Chondrocyte (in vitro differentiated cells): ENCODE results near the gene SLC22A1. TPM values are rescaled to one million over a fixed set of nuclear protein-coding genes. Genes with fewer than 3 reads are reported as not detected.

Experiments
- DNase-seq: peaks from one replicate; pipeline ENCODE4 v3.0.0; 2021; ENCODE audit warnings: mixed read lengths, low spot score
- H3K27ac Mint-ChIP-seq: one replicate; pipeline ENCODE4 v1.8.0; 2021; ENCODE audit warnings: mild to moderate bottlenecking, moderate library complexity, mixed read lengths; ENCODE audit not compliant: unreplicated experiment
- H3K27me3 Mint-ChIP-seq: 2 replicates; pipeline ENCODE4 v1.8.0; 2021; ENCODE audit warnings: low read depth, mixed read lengths
- H3K36me3 Mint-ChIP-seq: 2 replicates; pipeline ENCODE4 v1.8.0; 2021; ENCODE audit warnings: low read depth, mixed read lengths
- H3K4me1 Mint-ChIP-seq: 2 replicates; pipeline ENCODE4 v1.8.0; 2021; ENCODE audit warnings: low read depth, mild to moderate bottlenecking, mixed read lengths
- H3K4me3 Mint-ChIP-seq: one replicate; pipeline ENCODE4 v1.8.0; 2021; ENCODE audit warnings: mild to moderate bottlenecking, moderate library complexity, mixed read lengths; ENCODE audit not compliant: unreplicated experiment
- H3K9me3 Mint-ChIP-seq: 2 replicates; pipeline ENCODE4 v1.8.0; 2021; ENCODE audit warnings: low read depth, mixed read lengths
- CTCF ChIP-seq: fragments of 200-600 bp; sonication (generic); IDR thresholded peaks from 2 replicates; pipeline ENCODE4 v1.5.0; 2021; ENCODE audit warnings: antibody characterized with exemption, mild to moderate bottlenecking, moderate library complexity
- total RNA-seq: library from RNA; stranded (reverse); gene quantifications from 3 replicates; pipeline ENCODE4 v1.2.1, GENCODE V29; 2021

SLC22A1 gene
- total RNA-seq, 1 donor from 2014 or later, result 2.9 TPM

GRCh38 chr6:160201061-160201460, 79.4 kb downstream of the SLC22A1 start:
- DNase-seq, result no peak
- Mint-ChIP-seq H3K4me3 (no peak overlapping the region), H3K4me1 (peaks cover 45% of the 10 kb centered on the region), H3K9me3 (peaks cover 4% of the 10 kb centered on the region), H3K27me3 (no peaks in the 10 kb centered on the region), H3K27ac (peak overlapping the region; percentile 1), H3K36me3 (no peaks in the 10 kb centered on the region)
- TF ChIP-seq CTCF, result no peak

- peaks cover 7% of the 10 kb centered on the region for H3K9me3 Mint-ChIP-seq
- H3K4me3 Mint-ChIP-seq, result no peak overlapping the region
- DNase-seq, result no peak
- peaks cover 47% of the 10 kb centered on the region for H3K4me1 Mint-ChIP-seq
- H3K27ac Mint-ChIP-seq, result peak overlapping the region; percentile 30
- no peaks in the 10 kb centered on the region for H3K36me3 Mint-ChIP-seq
- TF ChIP-seq CTCF, result no peak
- no peaks in the 10 kb centered on the region for H3K27me3 Mint-ChIP-seq
These were observed 80.8 kb downstream of the SLC22A1 start for GRCh38 chr6:160202411-160202810.

- Mint-ChIP-seq H3K36me3 (peaks cover 4% of the 10 kb centered on the region), H3K4me3 (no peak overlapping the region), H3K9me3 (peaks cover 9% of the 10 kb centered on the region), H3K27ac (peak overlapping the region; percentile 84), H3K4me1 (peaks cover 47% of the 10 kb centered on the region), H3K27me3 (no peaks in the 10 kb centered on the region)
- DNase-seq, result no peak
- no peak for TF ChIP-seq CTCF
These were observed 81.5 kb downstream of the SLC22A1 start for GRCh38 chr6:160203076-160203475.

- Mint-ChIP-seq H3K4me3 (no peak overlapping the region), H3K27me3 (no peaks in the 10 kb centered on the region), H3K36me3 (peaks cover 4% of the 10 kb centered on the region), H3K4me1 (peaks cover 45% of the 10 kb centered on the region), H3K27ac (peak overlapping the region; percentile 84), H3K9me3 (peaks cover 10% of the 10 kb centered on the region)
- TF ChIP-seq CTCF, result no peak
- DNase-seq, result no peak
These were observed 81.9 kb downstream of the SLC22A1 start for GRCh38 chr6:160203522-160203921.

- no peak for DNase-seq
- Mint-ChIP-seq H3K4me1 (peaks cover 41% of the 10 kb centered on the region), H3K36me3 (peaks cover 4% of the 10 kb centered on the region), H3K27me3 (no peaks in the 10 kb centered on the region), H3K4me3 (no peak overlapping the region), H3K27ac (peak overlapping the region; percentile 30), H3K9me3 (peaks cover 10% of the 10 kb centered on the region)
- TF ChIP-seq CTCF, result no peak
These were observed 82.3 kb downstream of the SLC22A1 start for GRCh38 chr6:160203953-160204352.
